Neural cell (in vitro differentiated cells): Measurements from ENCODE around the gene RNF113B. TPM values are rescaled to one million over a fixed set of nuclear protein-coding genes. Genes with fewer than 3 reads are reported as not detected.

ENCODE experiments used
- H2AFZ ChIP-seq: fragments of 200-600, 300-800 bp; sonication (generic), shearing (Covaris generic); 2 replicates; pipeline ENCODE4 v1.6.0; 2014; ENCODE audit warnings: low read depth, mild to moderate bottlenecking, antibody characterized with exemption, low read length, moderate library complexity
- H3F3A ChIP-seq: fragments of 200-600 bp; shearing (Covaris generic); 2 replicates; pipeline ENCODE4 v1.6.1; 2016; ENCODE audit warnings: mild to moderate bottlenecking, moderate library complexity, mixed read lengths, antibody characterized with exemption, low read length; ENCODE audit not compliant: insufficient read depth, poor library complexity, severe bottlenecking
- H3K27ac ChIP-seq: fragments of 200-600, 300-800 bp; sonication (generic), shearing (Covaris generic); 2 replicates; pipeline ENCODE4 v1.5.1; 2014; ENCODE audit warnings: mild to moderate bottlenecking, low read length, moderate library complexity
- H3K27me3 ChIP-seq: fragments of 300-800, 200-600 bp; sonication (generic), shearing (Covaris generic); 2 replicates; pipeline ENCODE4 v1.6.0; 2014; ENCODE audit warnings: mild to moderate bottlenecking, low read depth, low read length, moderate library complexity; ENCODE audit not compliant: insufficient read depth
- H3K36me3 ChIP-seq: fragments of 300-800, 200-600 bp; sonication (generic), shearing (Covaris generic); 2 replicates; pipeline ENCODE4 v1.5.1; 2014; ENCODE audit warnings: mild to moderate bottlenecking, antibody characterized with exemption, low read length, moderate library complexity; ENCODE audit not compliant: insufficient read depth
- H3K4me2 ChIP-seq: fragments of 300-800, 200-600 bp; sonication (generic), shearing (Covaris generic); 2 replicates; pipeline ENCODE4 v1.6.0; 2014; ENCODE audit warnings: mild to moderate bottlenecking, low read length
- H3K4me3 ChIP-seq: fragments of 300-800, 200-600 bp; sonication (generic), shearing (Covaris generic); 2 replicates; pipeline ENCODE4 v1.5.1; 2014; ENCODE audit warnings: mild to moderate bottlenecking, low read length, moderate library complexity
- H3K79me2 ChIP-seq: fragments of 200-600 bp; shearing (Covaris generic); replicated peaks from 2 replicates; pipeline ENCODE4 v1.6.0; 2014; ENCODE audit warnings: mild to moderate bottlenecking, low read length, moderate library complexity; ENCODE audit not compliant: insufficient read depth
- H3K9ac ChIP-seq: fragments of 300-800, 200-600 bp; sonication (generic), shearing (Covaris generic); 2 replicates; pipeline ENCODE4 v1.6.1; 2016; ENCODE audit warnings: mild to moderate bottlenecking, low read length, mixed read lengths
- H3K9me2 ChIP-seq: fragments of 200-600 bp; shearing (Covaris generic); 2 replicates; pipeline ENCODE4 v1.6.1; 2016; ENCODE audit warnings: mild to moderate bottlenecking, low read length, mixed read lengths; ENCODE audit not compliant: insufficient read depth
- H3K9me3 ChIP-seq: fragments of 200-600, 300-800 bp; sonication (generic), shearing (Covaris generic); 2 replicates; pipeline ENCODE4 v1.6.1; 2016; ENCODE audit warnings: mild to moderate bottlenecking, mixed run types, low read length, moderate library complexity, mixed read lengths
- H4K20me1 ChIP-seq: fragments of 200-600 bp; shearing (Covaris generic); 2 replicates; pipeline ENCODE4 v1.6.1; 2016; ENCODE audit warnings: mild to moderate bottlenecking, mixed run types; ENCODE audit not compliant: insufficient read depth
- EP300 ChIP-seq: fragments of 450-650 bp; conservative IDR thresholded peaks from 2 replicates; pipeline ENCODE4 v1.6.1; 2014; ENCODE audit warnings: antibody characterized with exemption, mild to moderate bottlenecking, moderate library complexity; ENCODE audit not compliant: poor library complexity, severe bottlenecking
- EZH2 ChIP-seq: fragments of 200-600, 300-800 bp; shearing (Covaris generic), sonication (generic); IDR thresholded peaks from 2 replicates; pipeline ENCODE4 v1.6.1; 2014; ENCODE audit warnings: antibody characterized with exemption, low read length, borderline replicate concordance, mild to moderate bottlenecking; ENCODE audit not compliant: insufficient read depth, poor library complexity, severe bottlenecking
- MXI1 ChIP-seq: fragments of 450-650 bp; conservative IDR thresholded peaks from 2 replicates; pipeline ENCODE4 v1.6.1; 2014; ENCODE audit warnings: antibody characterized with exemption, mild to moderate bottlenecking; ENCODE audit not compliant: poor library complexity, severe bottlenecking
- POLR2AphosphoS5 ChIP-seq: IDR thresholded peaks from 2 replicates; pipeline ENCODE4 v1.6.1; 2012
- RAD21 ChIP-seq: fragments of 450-650 bp; conservative IDR thresholded peaks from 2 replicates; pipeline ENCODE4 v1.6.1; 2014; ENCODE audit warnings: antibody characterized with exemption, mild to moderate bottlenecking, moderate library complexity
- REST ChIP-seq: IDR thresholded peaks from 2 replicates; pipeline ENCODE4 v1.6.1; 2012; ENCODE audit warnings: borderline replicate concordance
- SMC3 ChIP-seq: fragments of 450-650 bp; conservative IDR thresholded peaks from 2 replicates; pipeline ENCODE4 v1.6.1; 2014; ENCODE audit warnings: antibody characterized with exemption, mild to moderate bottlenecking, moderate library complexity; ENCODE audit not compliant: poor library complexity
- TAF1 ChIP-seq: IDR thresholded peaks from 2 replicates; pipeline ENCODE4 v1.6.1; 2012; ENCODE audit warnings: low read depth
- polyA plus RNA-seq: library from polyadenylated mRNA; depleted of rRNA; stranded (reverse); fragments of >200 nt; gene quantifications from 2 replicates; pipeline ENCODE4 v1.2.3, GENCODE V29; 2014
- TF ChIP-seq, protein P1 (sequence below): fragments of 450-650 bp; IDR thresholded peaks from 2 replicates; pipeline ENCODE4 v1.5.1; 2014; ENCODE audit warnings: antibody characterized with exemption, mild to moderate bottlenecking, moderate library complexity; ENCODE audit not compliant: poor library complexity, severe bottlenecking

The RNF113B gene
- polyA plus RNA-seq, 1 donor from 2014 or later: not detected

GRCh38 chr13:98175823-98176222 lies 1.2 kb downstream of the RNF113B start:
- no peak overlapping the region for H3K27ac ChIP-seq
- no peaks in the 10 kb centered on the region for H3K27me3 ChIP-seq
- H2AFZ ChIP-seq: no peak overlapping the region
- H3K9me2 ChIP-seq: no peaks in the 10 kb centered on the region
- H3K9me3 ChIP-seq: no peaks in the 10 kb centered on the region
- TF ChIP-seq EZH2 (no peak), REST (no peak), EP300 (no peak), POLR2AphosphoS5 (no peak)
- H3K9ac ChIP-seq: no peak overlapping the region
- no peaks in the 10 kb centered on the region for H3K36me3 ChIP-seq
- no peak overlapping the region for H3K4me3 ChIP-seq
- no peaks in the 10 kb centered on the region for H3F3A ChIP-seq
- H3K4me2 ChIP-seq: no peak overlapping the region
- H3K79me2 ChIP-seq: peaks cover 50% of the 10 kb centered on the region
- no peaks in the 10 kb centered on the region for H4K20me1 ChIP-seq

- Histone ChIP-seq H3K9me3 (no peaks in the 10 kb centered on the region), H3K4me2 (no peak overlapping the region), H3F3A (no peaks in the 10 kb centered on the region), H4K20me1 (no peaks in the 10 kb centered on the region), H3K27me3 (no peaks in the 10 kb centered on the region), H3K79me2 (peaks cover 53% of the 10 kb centered on the region), H3K9me2 (no peaks in the 10 kb centered on the region), H3K4me3 (no peak overlapping the region), H3K27ac (no peak overlapping the region), H3K9ac (no peak overlapping the region), H2AFZ (no peak overlapping the region), H3K36me3 (no peaks in the 10 kb centered on the region)
- TF ChIP-seq EZH2: no peak
- TF ChIP-seq SMC3: no peak
- no peak for TF ChIP-seq POLR2AphosphoS5
- TF ChIP-seq MXI1: no peak
- no peak for TF ChIP-seq TAF1
- no peak for TF ChIP-seq RAD21
- TF ChIP-seq, protein P1, sequence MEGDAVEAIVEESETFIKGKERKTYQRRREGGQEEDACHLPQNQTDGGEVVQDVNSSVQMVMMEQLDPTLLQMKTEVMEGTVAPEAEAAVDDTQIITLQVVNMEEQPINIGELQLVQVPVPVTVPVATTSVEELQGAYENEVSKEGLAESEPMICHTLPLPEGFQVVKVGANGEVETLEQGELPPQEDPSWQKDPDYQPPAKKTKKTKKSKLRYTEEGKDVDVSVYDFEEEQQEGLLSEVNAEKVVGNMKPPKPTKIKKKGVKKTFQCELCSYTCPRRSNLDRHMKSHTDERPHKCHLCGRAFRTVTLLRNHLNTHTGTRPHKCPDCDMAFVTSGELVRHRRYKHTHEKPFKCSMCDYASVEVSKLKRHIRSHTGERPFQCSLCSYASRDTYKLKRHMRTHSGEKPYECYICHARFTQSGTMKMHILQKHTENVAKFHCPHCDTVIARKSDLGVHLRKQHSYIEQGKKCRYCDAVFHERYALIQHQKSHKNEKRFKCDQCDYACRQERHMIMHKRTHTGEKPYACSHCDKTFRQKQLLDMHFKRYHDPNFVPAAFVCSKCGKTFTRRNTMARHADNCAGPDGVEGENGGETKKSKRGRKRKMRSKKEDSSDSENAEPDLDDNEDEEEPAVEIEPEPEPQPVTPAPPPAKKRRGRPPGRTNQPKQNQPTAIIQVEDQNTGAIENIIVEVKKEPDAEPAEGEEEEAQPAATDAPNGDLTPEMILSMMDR: no peak
- no peak for TF ChIP-seq REST
- TF ChIP-seq EP300: no peak
Observed at GRCh38 chr13:98175043-98175442, 2.0 kb downstream of the RNF113B start.
